ENCODE results near the gene PHLPP1. TPM values are rescaled to one million over a fixed set of nuclear protein-coding genes. Genes with fewer than 3 reads are reported as not detected.
"Not testable (repeated sequence)": the region's sequence is repeated elsewhere in the genome, so short reads cannot be mapped to it uniquely, and the experiment has no call there.

The PHLPP1 gene
- total RNA-seq = 10 to 100 TPM in 1 of 2 donors, 1 to 10 TPM in 1; 7.8 to 11.4 TPM
- long read RNA-seq, donor 1, partial matches to known transcripts = 0 of 2 reads
- long read RNA-seq, donor 1, other reads (novel, unspliced or antisense) = 2 of 2 reads
- long read RNA-seq, donor 2, partial matches to known transcripts = 2 of 2 reads
- long read RNA-seq, donor 2, other reads (novel, unspliced or antisense) = 0 of 2 reads

DNA sequence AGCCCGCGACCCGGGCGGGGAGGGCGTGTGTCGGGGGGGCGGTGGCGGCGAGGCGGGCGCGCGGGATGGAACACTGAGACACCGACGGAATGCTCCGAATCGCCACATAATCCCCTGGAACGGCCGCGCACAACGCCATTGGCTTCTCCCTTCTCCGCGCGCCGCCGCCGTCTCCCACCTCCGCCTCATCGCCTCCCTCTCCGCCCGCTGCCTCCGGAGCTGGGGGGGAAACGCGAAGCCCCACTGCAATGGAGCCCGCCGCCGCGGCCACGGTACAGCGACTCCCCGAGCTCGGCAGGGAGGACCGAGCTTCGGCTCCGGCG is at the start of gene PHLPP1:
TSS of gene PHLPP1 (plus strand) at position 106 of the 323 bp plus-strand sequence. CDS start at position 249, 143 bp downstream.
- DNase-seq (ENCODE audit: low spot score) = no peak
- intact Hi-C loops (cut with DNase I) = loop anchor here in 1 of 2 donors (10.0 kb wide), 1 partner anchor 269 kb away; no protein-coding TSS in a partner anchor

DNA sequence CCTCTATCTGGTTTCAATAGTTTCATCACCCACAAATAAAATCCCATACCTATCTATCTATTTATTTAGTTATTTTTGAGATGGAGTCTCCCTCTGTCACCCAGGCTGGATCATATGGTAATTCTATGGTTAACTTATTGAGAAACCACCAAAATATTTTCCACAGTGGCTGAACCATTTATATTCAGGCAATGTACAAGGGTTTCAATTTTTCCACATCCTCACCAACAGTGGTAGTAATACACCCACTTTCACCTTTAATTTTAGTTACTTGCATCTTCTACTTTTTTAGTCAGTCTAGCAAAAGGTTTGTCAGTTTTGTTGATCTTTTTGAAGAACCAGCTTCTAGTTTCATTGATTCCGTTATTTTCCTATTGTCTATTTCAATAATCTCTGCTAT is 46.1 kb upstream of the PHLPP1 start:
- intact Hi-C loops (cut with DNase I) = no loop called here
- DNase-seq (ENCODE audit: low spot score) = no peak

DNA sequence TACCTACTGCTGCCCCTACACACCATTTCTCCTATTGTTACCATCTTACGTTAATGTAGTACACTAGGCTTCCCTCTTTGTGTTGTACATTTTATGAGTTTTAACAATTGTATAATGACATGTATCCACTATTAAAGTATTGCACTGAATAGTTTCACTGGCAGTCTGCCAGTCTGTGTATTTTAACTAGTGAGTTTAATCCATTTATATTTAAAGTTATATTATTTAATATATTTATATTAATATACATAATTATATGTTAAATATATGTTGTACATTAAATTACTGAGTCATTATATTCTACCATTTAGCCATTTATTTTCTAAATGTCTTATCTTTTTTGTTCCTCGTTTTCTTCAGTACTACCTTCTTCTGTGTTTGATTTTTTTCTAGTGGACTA is 44.8 kb upstream of the PHLPP1 start:
- no peak for DNase-seq (ENCODE audit: low spot score)
- intact Hi-C loops (cut with DNase I) = no loop called here

DNA sequence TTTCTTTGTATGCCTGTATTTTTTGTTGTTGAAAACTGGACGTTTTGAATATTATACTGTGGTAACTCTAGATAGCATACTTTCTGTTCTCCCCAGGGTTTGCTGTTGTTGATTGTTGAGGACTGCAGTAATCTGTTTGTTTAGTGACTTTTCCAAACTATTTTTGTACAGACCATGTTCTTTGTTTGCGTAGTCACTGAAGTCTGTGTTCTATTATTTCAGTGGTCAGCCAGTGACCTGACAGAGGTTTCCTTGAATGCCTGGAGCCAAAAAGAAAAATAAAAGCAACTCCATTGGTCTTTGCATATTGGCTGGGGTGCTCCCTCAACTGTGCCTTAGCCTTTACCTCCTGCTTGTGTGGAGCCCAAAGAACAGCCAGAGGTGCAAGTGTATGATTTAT is 42.7 kb upstream of the PHLPP1 start:
- DNase-seq (ENCODE audit: low spot score) = no peak
- intact Hi-C loops (cut with DNase I) = no loop called here

DNA sequence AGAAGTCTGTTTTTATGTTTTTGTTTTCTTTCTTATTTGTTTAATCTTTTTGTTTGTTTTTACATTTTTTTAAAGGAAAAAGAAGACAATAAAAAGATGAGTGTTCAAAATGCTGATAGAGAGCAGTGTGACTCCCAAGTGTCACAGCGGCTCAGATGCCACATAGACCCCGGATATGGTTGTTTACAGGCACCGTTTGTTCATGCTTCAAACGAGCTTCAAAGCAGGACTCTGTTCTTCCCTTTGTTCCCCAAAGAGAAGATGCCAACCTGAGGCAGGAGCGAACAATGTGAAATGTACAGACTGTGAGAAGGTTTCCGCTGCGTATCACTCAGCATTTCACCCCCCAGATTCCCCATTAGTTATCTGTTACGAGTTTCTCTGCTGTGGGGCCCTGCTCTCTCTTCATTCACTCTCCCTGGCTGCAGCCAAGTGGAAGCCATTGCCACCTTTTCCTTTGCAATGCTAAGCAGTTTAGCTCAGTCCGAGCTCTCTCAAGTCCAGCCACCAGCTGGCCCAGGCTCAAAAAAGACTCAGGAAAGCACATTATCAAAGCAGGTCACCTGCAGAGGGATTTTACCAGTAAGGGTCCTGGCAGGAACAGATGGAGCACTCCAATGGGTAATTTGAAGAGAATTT is 36.4 kb upstream of the PHLPP1 start:
- intact Hi-C loops (cut with DNase I) = no loop called here
- no peak for DNase-seq (ENCODE audit: low spot score)

DNA sequence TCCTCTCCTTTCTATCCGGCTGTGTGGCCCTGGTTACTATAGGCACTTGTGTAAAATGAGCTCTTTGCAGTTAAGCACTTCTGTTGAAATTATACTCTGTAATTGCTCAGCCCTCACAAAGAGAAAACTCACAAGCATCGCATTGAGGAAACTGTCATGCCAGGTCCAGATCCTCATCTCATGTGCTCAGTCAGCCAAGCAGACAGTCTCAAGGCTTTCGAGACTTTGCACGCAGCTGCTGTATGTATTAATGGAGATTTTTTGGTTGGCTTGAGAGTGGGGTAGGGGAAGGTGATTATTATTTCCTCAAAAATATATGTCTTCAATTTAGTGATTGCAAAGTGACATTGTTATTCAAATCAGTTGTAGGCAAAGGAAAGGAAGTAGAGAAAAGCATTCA is 33.0 kb upstream of the PHLPP1 start:
- no peak for DNase-seq (ENCODE audit: low spot score)
- intact Hi-C loops (cut with DNase I) = no loop called here

DNA sequence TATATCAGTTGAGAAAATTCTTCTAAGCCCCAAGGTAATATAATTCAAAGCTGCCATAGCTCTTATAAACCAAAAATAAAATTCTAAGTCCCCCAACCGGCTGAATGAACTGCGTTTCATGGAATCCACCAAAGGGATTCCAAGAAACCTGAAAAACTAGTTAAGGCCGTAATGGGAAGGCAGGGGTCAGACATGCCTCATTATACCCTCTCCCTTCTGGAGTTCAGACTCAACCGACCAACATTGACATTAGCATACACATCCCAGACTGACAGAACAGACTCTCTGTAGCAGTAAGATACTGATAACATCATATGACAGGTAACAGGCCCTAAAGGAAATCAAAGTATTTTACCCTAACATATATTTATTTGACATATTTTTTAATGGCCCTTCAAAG is 31.4 kb upstream of the PHLPP1 start:
- intact Hi-C loops (cut with DNase I) = no loop called here
- DNase-seq (ENCODE audit: low spot score) = no peak

DNA sequence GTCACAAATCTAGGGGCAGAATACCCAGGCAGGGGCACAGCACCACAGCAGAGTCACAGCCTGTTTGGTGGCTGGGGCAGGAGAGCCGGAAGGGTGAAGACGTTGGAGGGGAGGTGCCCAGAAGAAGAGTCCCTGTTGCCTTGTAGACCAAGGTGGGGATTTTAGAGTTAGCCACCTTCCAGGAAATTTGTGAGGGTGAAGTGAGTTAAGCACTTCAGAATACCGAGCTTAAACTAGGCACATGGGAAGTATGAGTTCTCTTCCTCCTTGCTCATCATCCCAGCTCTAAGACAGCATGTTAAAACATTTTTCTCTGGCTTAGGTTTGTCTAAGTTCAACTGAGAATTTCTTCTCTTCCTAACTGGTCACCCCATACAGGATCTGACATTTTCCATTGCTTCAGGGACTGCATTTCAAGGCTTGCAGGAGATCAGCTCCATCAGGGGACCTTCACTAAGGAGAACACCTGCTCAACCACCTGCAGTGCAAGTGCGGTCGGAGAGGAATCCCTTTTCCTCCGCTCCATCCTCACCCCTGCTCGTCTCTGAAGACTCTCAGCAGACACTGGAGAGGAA is 26.5 kb upstream of the PHLPP1 start:
- intact Hi-C loops (cut with DNase I) = no loop called here
- DNase-seq (ENCODE audit: low spot score) = no peak

DNA sequence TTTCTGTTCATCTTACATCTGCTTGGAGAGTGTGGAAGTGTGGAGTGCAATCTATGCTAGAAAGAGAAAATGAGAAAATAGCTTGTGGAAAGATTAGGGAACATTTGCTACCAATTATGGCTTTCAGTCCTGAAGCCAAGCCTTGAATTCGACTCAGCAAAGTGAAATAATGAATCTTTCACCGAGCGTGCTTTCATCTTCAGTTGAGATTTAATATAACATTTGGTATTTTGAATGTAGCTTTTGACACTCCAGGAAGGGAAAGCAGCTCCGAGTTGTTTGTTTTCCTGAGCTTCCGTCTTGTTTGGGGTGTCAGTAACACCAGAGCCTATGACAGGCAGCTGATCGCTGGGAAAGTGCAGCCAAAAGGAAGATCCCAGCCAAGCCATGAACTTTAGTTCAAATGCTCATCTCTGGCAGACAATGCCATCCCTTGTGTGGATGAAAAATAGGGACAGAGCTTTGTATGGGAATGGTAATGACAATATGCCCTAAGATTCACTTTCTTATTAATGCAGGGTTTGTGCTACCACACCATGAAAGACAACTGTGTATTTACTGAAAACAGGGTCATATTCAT is 25.0 kb upstream of the PHLPP1 start:
- DNase-seq (ENCODE audit: low spot score) = no peak
- intact Hi-C loops (cut with DNase I) = no loop called here

DNA sequence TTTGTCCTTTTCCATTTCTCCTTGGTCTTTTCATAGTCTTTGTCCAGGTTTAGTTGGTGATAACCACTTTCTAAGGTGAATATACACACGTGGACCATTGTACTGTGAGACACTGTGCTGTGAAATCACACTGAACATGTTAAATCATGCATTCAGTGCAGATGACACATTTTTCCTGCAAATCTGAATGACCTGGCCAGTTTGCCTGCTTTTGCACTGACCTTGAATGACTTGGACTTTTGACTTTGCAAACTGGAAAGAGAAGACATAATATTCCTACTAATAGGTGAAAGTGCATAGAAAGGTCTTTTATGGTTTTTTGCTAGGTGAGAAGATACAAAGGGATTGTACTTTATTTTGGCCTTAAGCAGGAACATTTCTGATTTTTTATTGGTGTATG is 21.7 kb upstream of the PHLPP1 start:
- DNase-seq (ENCODE audit: low spot score) = no peak
- intact Hi-C loops (cut with DNase I) = no loop called here

DNA sequence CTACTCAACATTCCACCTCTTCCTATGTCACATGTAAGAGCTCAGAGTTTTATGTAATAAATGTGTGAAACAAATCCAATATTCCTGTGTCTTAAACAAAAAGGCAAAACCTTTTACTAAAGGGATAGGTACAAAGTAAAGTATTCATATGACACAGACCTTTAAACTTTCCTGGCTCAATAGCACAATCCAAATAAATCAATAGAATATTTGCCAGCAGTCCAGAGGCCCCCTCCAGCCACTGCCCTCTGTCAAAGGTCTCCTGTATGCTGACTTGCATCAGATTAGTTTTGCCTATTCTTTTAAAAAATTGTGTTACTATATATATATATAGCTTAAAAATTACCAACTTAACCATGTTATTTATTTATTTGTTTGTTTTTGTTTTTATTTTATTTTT is 17.7 kb upstream of the PHLPP1 start:
- no peak for DNase-seq (ENCODE audit: low spot score)

DNA sequence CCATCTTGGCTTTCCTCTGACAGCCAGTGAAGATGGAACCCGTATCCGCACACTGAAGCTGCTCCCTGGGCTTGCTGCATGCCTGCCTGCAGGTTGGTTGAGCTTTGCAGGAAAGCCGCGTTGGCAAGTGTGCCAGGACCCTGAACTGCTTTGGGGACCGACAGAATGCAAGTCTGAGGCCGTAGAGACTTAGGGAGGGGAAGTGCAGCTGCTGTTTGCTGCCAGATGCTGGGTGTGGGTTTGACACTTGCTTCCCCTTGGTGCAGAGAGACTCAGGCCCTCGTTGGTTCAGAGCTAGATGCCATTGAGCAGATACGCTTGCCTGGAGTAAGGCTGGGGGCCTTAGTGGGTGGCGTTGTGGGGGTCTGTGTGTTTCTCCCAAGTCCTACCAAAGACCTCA is 13.1 kb upstream of the PHLPP1 start:
- intact Hi-C loops (cut with DNase I) = no loop called here
- no peak for DNase-seq (ENCODE audit: low spot score)

More for the DNA sequence above, 17.7 kb upstream of the PHLPP1 start:
- intact Hi-C loops (cut with DNase I) = no loop called here

DNA sequence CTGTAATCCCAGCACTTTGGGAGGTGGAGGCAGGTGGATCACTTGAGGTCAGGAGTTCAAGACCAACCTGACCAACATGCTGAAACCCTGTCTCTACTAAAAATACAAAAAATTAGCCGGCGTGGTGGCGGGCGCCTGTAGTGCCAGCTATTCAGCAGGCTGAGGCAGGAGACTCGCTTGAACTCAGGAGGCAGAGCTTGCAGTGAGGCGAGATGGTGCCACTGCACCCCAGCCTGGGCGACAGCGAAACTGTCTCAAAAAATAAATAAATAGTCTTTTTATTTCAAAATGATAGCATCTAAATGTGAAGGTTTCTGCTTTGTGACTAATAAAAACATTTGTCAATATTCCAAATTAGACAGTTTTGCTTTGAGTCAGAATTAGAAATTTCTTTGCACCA is 8.5 kb upstream of the PHLPP1 start:
- DNase-seq (ENCODE audit: low spot score); intact Hi-C loops (cut with DNase I): not testable (repeated sequence)

DNA sequence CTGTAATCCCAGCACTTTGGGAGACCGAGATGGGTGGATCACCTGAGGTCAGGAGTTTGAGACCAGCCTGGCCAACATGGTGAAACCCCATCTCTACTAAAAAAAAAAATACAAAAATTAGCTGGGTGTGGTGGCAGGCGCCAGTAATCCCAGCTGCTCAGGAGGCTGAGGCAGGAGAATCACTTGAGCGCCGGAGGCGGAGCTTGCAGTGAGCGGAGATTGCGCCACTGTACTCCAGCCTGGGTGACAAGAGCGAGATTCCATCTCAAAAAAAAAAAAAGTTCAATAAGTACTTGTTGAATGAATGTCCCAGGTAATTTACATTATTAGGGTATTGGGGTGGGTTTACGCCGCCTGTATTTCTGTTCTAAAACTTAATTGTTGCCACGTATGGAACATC is 5.4 kb upstream of the PHLPP1 start:
- DNase-seq (ENCODE audit: low spot score) = not testable (repeated sequence)
- intact Hi-C loops (cut with DNase I) = loop anchor here (5.0 to 10.0 kb wide), 3 partner anchors 123 to 278 kb away; no protein-coding TSS in a partner anchor

DNA sequence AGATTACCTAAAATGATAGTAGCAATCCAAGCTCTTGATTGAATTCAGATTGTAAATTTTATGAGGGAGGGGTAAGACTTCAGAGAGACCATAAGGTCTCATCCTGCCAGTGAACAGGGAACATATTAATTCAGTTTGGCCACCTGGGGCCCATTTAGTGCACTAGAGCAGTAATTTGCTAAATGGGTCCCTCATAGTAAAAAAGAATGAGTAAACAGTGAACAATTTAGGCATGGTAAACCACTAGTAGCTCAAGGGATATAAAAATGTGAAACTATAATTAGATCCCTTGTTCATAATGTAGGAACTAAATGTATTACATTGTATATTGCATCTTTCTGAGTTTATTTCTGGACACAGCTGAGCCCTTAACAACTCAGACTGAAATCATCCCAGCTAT is 4.9 kb upstream of the PHLPP1 start:
- no peak for DNase-seq (ENCODE audit: low spot score)
- intact Hi-C loops (cut with DNase I) = loop anchor here (5.0 to 10.0 kb wide), 3 partner anchors 123 to 278 kb away; no protein-coding TSS in a partner anchor

DNA sequence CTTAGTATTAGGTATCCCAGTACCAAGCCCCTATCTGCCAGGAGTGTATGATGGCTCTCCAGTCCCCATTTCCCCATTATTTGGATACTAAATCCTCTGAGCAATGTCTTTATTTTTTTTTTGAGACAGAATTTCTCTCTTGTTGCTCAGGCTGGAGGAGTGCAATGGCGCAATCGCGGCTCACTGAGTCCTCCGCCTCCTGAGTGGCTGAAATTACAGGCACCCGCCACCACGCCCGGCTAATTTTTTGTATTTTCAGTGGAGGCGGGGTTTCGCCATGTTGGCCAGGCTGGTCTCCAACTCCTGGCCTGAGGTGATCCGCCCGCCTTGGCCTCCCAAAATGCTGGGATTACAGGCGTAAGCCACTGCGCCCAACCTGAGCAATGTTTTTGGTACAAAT is 3.6 kb upstream of the PHLPP1 start:
- intact Hi-C loops (cut with DNase I) = loop anchor here (5.0 to 10.0 kb wide), 3 partner anchors 124 to 279 kb away; no protein-coding TSS in a partner anchor
- DNase-seq (ENCODE audit: low spot score) = no peak

DNA sequence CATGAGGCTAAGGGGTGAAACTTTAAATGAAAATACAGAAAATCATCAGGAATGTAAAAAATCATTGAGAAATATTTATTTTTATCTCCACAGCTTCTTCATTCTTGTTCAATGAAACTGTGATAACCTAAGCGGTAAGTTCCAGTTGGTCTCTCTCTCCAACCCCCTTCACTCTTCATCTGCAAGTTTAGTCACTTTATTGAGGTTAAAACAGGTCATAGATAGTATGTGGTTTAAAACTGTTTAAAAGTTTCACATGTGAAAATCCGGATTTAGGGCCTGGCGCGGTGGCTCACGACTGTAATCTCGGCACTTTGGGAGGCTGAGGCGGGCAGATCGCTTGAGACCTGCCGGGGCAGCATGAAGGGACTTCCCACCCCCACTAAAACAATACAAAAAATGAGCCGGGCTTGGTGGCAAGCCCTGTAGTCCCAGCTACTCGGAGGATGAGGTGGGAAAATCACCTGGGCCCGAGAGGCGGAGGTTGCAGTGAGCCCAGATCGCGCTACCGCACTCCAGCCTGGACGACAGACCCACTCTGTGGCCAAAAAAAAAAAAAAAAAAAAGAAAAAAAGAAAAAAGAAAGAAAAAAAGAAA is 1.6 kb upstream of the PHLPP1 start:
- intact Hi-C loops (cut with DNase I) = loop anchor here (1.0 to 10.0 kb wide), 4 partner anchors 126 to 281 kb away; no protein-coding TSS in a partner anchor

DNA sequence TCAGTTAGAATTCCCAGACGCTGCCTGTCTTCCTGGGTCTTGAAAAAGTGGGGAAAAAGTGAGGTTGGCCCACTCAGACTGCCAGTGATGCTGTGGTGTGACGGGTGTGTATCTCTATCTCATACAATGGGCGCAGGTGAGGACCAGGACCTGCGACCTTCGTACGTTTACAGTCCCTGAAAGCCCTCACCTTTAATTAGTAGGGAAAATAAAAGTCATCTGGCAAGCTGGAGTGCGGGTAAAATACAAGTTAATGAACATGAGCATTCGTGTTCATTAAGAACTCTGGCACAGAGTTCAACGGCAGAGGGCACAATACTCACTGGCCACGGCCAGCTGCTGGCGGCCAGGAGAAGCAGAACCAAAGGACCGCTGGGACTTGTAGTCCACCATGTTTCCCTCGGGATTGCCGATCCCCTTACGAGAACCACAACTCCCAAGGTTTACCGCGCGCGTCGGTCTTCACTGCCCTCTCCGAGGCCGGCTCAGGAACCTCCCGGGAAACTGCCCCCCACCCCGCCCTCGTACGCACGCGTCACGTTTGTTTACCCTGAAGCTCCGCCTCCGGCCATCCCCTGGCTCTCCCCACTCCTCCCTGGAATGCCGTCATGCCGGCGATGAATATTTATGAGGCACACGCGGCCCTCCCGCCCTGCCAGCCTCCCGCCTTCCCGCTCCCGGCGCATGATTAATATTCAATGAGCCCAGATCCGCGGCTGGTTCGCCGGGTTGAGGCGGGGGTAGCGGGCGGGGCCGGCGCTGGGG is 488 bp upstream of the PHLPP1 start:
- intact Hi-C loops (cut with DNase I) = loop anchor here (1.0 to 10.0 kb wide), 4 partner anchors 128 to 283 kb away; no protein-coding TSS in a partner anchor

More for the DNA sequence above, 1.6 kb upstream of the PHLPP1 start:
- DNase-seq (ENCODE audit: low spot score) = no peak

More for the DNA sequence above, 488 bp upstream of the PHLPP1 start:
- DNase-seq (ENCODE audit: low spot score) = peak; percentile 100

All from posterior vena cava (tissue), 2 donors.